ENCODE results near the gene ARHGAP12. TPM values are rescaled to one million over a fixed set of nuclear protein-coding genes. Genes with fewer than 3 reads are reported as not detected.

Gene ARHGAP12, protein sequence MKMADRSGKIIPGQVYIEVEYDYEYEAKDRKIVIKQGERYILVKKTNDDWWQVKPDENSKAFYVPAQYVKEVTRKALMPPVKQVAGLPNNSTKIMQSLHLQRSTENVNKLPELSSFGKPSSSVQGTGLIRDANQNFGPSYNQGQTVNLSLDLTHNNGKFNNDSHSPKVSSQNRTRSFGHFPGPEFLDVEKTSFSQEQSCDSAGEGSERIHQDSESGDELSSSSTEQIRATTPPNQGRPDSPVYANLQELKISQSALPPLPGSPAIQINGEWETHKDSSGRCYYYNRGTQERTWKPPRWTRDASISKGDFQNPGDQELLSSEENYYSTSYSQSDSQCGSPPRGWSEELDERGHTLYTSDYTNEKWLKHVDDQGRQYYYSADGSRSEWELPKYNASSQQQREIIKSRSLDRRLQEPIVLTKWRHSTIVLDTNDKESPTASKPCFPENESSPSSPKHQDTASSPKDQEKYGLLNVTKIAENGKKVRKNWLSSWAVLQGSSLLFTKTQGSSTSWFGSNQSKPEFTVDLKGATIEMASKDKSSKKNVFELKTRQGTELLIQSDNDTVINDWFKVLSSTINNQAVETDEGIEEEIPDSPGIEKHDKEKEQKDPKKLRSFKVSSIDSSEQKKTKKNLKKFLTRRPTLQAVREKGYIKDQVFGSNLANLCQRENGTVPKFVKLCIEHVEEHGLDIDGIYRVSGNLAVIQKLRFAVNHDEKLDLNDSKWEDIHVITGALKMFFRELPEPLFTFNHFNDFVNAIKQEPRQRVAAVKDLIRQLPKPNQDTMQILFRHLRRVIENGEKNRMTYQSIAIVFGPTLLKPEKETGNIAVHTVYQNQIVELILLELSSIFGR
- 21.6 to 24.3 TPM (median 22.2 TPM) in 5 replicates for total RNA-seq (2022; extraction: Qiagen RNA extraction)

DNA sequence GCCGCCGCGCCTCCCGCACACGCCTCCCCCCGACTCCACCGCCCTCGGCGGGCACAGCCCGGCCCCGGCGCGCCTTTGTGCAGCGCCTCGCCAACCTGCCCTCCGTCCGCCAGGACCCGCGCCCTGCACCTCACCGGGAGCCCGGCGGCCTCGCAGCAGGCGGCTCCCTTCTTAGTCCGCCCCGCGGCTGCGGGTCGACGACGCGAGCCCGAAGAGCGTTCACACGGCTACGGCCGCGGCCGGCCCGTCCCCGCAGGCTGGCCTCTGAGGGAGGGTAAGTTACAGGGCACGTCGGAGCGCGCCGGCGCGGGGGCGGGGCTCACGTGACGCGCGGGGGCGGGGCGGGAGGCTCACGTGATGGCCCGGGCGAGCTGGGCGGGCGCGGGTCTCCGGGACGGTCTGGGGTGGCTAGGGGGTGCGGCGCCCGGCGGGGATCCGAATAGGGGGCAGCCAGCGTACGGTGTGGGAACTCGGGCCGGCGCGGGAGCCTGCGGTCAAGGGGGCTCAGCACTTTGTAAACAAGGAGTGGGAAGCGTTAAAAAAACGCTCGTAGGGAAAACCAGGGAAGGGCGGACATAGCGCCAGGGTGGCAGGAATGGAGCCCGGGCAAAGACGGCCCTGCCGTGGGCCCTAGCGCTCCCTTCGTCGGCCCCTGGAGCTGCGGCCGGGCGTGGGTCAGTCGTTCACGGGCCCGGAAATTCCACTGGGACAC is at the start of gene ARHGAP12:
Gene ARHGAP12 (minus strand): TSS at position 283 of the 712 bp plus-strand sequence. CDS start 19,976 bp downstream, outside the sequence.

Other genes with a start within 250 kb of the ARHGAP12 start
- 53.8 to 70.9 TPM (median 66.9 TPM) in 5 replicates for gene KIF5B, start 127.6 kb upstream of the ARHGAP12 start, total RNA-seq (2022; extraction: Qiagen RNA extraction)